K562 (cell line): ENCODE data around the gene PBX1. TPM values are rescaled to one million over a fixed set of nuclear protein-coding genes. Genes with fewer than 3 reads are reported as not detected.

ENCODE experiments used
- ARID1B ChIP-seq: fragments of 450-650 bp; IDR thresholded peaks from 2 replicates; pipeline ENCODE4 v1.6.1; 2016; ENCODE audit warnings: antibody characterized with exemption, mild to moderate bottlenecking, inconsistent platforms
- BACH1 ChIP-seq: fragments of 200-800 bp; sonication (Bioruptor generic); IDR thresholded peaks from 2 replicates; pipeline ENCODE4 v1.6.1; 2016; ENCODE audit warnings: missing genetic modification characterization, missing compliant biosample characterization
- CBFA2T2 ChIP-seq: fragments of 450-650 bp; conservative IDR thresholded peaks from 2 replicates; pipeline ENCODE4 v1.6.1; 2017; ENCODE audit warnings: mild to moderate bottlenecking
- CBFA2T3 ChIP-seq: fragments of 450-650 bp; IDR thresholded peaks from 2 replicates; pipeline ENCODE4 v1.6.1; 2017
- CC2D1A ChIP-seq: fragments of 450-650 bp; IDR thresholded peaks from 2 replicates; pipeline ENCODE4 v1.6.1; 2017; ENCODE audit warnings: mild to moderate bottlenecking
- CEBPB ChIP-seq: fragments of 450-650 bp; IDR thresholded peaks from 2 replicates; pipeline ENCODE4 v1.6.1; 2016; ENCODE audit warnings: missing genetic modification characterization, missing compliant biosample characterization
- CEBPG ChIP-seq, 3 experiments: fragments of 200-800 bp in 1 of 3; sonication (Bioruptor generic) in 1 of 3; sonication (generic) in 1 of 3; formaldehyde crosslinking in 1 of 3; IDR thresholded peaks in 2 of 3; conservative IDR thresholded peaks in 1 of 3; 2 replicates each; pipeline versions ENCODE4 v1.6.1 to v1.8.0; 2016 to 2022; ENCODE audit warnings: missing compliant biosample characterization in 2 of 3, missing genetic modification characterization in 2 of 3, mild to moderate bottlenecking in 1 of 3, missing genetic modification reagents in 1 of 3
- EP300 ChIP-seq: IDR thresholded peaks from 2 replicates; pipeline ENCODE4 v1.6.1; 2012; ENCODE audit warnings: low read length, improper control_type of control experiment
- PCBP1 ChIP-seq: fragments of 200-400 bp; formaldehyde crosslinking; IDR thresholded peaks from 2 replicates; pipeline ENCODE4 v1.6.1; 2018; ENCODE audit warnings: mild to moderate bottlenecking, low read depth, low read length; ENCODE audit not compliant: poor library complexity, severe bottlenecking
- TCF3 ChIP-seq: sonication (generic); formaldehyde crosslinking; IDR thresholded peaks from 2 replicates; pipeline ENCODE4 v1.4.0; 2020; ENCODE audit warnings: mild to moderate bottlenecking, missing genetic modification reagents
- polyA plus RNA-seq, 8 experiments: library from polyadenylated mRNA; depleted of rRNA in 4 of 8; stranded (reverse) in 5 of 8; unstranded in 3 of 8; fragments of >200 nt; fragmentation: Nextera tagmentation in 2 of 8; fragmentation: Illumina TruSeq in 1 of 8; extraction: Ambion mirVana in 2 of 8; extraction: Trizol in 1 of 8; gene quantifications; 2 replicates each; pipeline versions ENCODE4 v1.2.1 to v1.2.3, GENCODE V29; 2011 to 2014; ENCODE audit warnings: inconsistent platforms in 1 of 8, missing spikeins in 1 of 8
- total RNA-seq, 7 experiments: library from RNA; depleted of rRNA in 6 of 7; stranded (reverse); fragments of >200 nt in 6 of 7; fragmentation: Illumina TruSeq in 2 of 7; extraction: Trizol in 2 of 7; gene quantifications; 2 replicates each; pipeline versions ENCODE4 v1.2.1 to v1.2.3, GENCODE V29; 2011 to 2021; ENCODE audit warnings: low replicate concordance in 1 of 7
- TF ChIP-seq, protein P1 (sequence below): fragments of 150-350 bp; IDR thresholded peaks from 2 replicates; pipeline ENCODE4 v1.6.1; 2014; ENCODE audit warnings: low read depth, mild to moderate bottlenecking, low read length, borderline replicate concordance
- TF ChIP-seq, protein P2 (sequence below): fragments of 250-450 bp; sonication (Bioruptor Pico); IDR thresholded peaks from 2 replicates; pipeline ENCODE4 v1.4.0; 2020
- TF ChIP-seq, protein P3 (sequence below), 2 experiments: fragments of 450-650 bp in 1 of 2; sonication (generic) in 1 of 2; formaldehyde crosslinking in 1 of 2; IDR thresholded peaks; 2 replicates each; pipeline versions ENCODE4 v1.7.1 to v1.9.0; 2016 to 2022; ENCODE audit warnings: inconsistent platforms in 1 of 2, mild to moderate bottlenecking in 1 of 2, missing genetic modification reagents in 1 of 2
- TF ChIP-seq, protein P4 (sequence below): sonication (generic); formaldehyde crosslinking; IDR thresholded peaks from 2 replicates; pipeline ENCODE4 v1.9.0; 2022; ENCODE audit warnings: mild to moderate bottlenecking, missing genetic modification reagents

PBX1 gene
- total and polyA plus RNA-seq, 9 of the 15 experiments (the other 6 are each of a cell fraction or from before 2014, with no cell fraction given) = 0.03 to 0.62 (median 0.17) TPM

DNA sequence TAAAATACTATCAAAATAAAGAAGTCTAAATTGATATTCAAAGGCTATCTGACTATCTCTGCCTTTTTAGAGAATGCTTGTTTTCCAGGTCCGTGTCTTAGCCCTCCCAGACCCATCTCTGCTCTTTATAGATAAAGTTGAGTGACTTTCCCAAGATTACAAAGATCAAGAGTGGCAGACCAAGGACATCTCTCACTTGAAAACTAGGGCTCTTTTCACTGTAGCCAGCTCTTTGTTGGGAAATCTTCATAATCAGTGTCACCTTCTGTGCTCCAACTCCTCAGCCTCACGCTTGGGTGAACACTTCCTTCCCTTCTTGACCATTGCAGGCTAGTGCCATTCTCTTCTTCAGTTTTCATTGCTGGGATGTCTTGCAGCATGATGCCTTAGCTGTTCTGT lies 211.1 kb downstream of the PBX1 start (continued):
- TF ChIP-seq ARID1B (peak; percentile 65; the same call in 1 of the 2 replicates), PCBP1 (no peak), CBFA2T2 (peak; percentile 60), CC2D1A (no peak), CEBPB (peak; percentile 47; the same call in 1 of the 2 replicates), CEBPG (CRISPR knock-in tag; IDR thresholded peaks at IDR 0.05) (no peak), CEBPG (tag; conservative IDR thresholded peaks at IDR 0.05 in 1 of 2, IDR thresholded peaks at IDR 0.05 in 1 of 2) (peak in 1 of 2 experiments; percentile 48; a peak in 2 of 4 replicates), EP300 (peak; percentile 62), BACH1 (tag) (no peak), TCF3 (peak; percentile 83), CBFA2T3 (peak; percentile 72)
- TF ChIP-seq, protein P1, sequence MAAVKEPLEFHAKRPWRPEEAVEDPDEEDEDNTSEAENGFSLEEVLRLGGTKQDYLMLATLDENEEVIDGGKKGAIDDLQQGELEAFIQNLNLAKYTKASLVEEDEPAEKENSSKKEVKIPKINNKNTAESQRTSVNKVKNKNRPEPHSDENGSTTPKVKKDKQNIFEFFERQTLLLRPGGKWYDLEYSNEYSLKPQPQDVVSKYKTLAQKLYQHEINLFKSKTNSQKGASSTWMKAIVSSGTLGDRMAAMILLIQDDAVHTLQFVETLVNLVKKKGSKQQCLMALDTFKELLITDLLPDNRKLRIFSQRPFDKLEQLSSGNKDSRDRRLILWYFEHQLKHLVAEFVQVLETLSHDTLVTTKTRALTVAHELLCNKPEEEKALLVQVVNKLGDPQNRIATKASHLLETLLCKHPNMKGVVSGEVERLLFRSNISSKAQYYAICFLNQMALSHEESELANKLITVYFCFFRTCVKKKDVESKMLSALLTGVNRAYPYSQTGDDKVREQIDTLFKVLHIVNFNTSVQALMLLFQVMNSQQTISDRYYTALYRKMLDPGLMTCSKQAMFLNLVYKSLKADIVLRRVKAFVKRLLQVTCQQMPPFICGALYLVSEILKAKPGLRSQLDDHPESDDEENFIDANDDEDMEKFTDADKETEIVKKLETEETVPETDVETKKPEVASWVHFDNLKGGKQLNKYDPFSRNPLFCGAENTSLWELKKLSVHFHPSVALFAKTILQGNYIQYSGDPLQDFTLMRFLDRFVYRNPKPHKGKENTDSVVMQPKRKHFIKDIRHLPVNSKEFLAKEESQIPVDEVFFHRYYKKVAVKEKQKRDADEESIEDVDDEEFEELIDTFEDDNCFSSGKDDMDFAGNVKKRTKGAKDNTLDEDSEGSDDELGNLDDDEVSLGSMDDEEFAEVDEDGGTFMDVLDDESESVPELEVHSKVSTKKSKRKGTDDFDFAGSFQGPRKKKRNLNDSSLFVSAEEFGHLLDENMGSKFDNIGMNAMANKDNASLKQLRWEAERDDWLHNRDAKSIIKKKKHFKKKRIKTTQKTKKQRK = no peak
- TF ChIP-seq, protein P2, sequence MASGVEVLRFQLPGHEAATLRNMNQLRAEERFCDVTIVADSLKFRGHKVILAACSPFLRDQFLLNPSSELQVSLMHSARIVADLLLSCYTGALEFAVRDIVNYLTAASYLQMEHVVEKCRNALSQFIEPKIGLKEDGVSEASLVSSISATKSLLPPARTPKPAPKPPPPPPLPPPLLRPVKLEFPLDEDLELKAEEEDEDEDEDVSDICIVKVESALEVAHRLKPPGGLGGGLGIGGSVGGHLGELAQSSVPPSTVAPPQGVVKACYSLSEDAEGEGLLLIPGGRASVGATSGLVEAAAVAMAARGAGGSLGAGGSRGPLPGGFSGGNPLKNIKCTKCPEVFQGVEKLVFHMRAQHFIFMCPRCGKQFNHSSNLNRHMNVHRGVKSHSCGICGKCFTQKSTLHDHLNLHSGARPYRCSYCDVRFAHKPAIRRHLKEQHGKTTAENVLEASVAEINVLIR (CRISPR knock-in tag) = no peak
- TF ChIP-seq, protein P3, sequence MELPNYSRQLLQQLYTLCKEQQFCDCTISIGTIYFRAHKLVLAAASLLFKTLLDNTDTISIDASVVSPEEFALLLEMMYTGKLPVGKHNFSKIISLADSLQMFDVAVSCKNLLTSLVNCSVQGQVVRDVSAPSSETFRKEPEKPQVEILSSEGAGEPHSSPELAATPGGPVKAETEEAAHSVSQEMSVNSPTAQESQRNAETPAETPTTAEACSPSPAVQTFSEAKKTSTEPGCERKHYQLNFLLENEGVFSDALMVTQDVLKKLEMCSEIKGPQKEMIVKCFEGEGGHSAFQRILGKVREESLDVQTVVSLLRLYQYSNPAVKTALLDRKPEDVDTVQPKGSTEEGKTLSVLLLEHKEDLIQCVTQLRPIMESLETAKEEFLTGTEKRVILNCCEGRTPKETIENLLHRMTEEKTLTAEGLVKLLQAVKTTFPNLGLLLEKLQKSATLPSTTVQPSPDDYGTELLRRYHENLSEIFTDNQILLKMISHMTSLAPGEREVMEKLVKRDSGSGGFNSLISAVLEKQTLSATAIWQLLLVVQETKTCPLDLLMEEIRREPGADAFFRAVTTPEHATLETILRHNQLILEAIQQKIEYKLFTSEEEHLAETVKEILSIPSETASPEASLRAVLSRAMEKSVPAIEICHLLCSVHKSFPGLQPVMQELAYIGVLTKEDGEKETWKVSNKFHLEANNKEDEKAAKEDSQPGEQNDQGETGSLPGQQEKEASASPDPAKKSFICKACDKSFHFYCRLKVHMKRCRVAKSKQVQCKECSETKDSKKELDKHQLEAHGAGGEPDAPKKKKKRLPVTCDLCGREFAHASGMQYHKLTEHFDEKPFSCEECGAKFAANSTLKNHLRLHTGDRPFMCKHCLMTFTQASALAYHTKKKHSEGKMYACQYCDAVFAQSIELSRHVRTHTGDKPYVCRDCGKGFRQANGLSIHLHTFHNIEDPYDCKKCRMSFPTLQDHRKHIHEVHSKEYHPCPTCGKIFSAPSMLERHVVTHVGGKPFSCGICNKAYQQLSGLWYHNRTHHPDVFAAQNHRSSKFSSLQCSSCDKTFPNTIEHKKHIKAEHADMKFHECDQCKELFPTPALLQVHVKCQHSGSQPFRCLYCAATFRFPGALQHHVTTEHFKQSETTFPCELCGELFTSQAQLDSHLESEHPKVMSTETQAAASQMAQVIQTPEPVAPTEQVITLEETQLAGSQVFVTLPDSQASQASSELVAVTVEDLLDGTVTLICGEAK (IDR thresholded peaks at IDR 0.05) = peak; percentile 65; the same call in 1 of the 2 replicates
- TF ChIP-seq, protein P3 (CRISPR knock-in tag; IDR thresholded peaks at IDR 0.05) = no peak
- TF ChIP-seq, protein P4, sequence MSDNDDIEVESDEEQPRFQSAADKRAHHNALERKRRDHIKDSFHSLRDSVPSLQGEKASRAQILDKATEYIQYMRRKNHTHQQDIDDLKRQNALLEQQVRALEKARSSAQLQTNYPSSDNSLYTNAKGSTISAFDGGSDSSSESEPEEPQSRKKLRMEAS (CRISPR knock-in tag) = no peak
